Colonic mucosa (tissue), 4 donors: Measurements from ENCODE around the gene FAM9A. TPM values are rescaled to one million over a fixed set of nuclear protein-coding genes. Genes with fewer than 3 reads are reported as not detected.

Experiments
- DNase-seq: peaks from one replicate; pipeline ENCODE4 v3.0.0-alpha.2; 2020
- H3K27ac ChIP-seq: fragments of 200-600 bp; one replicate; pipeline ENCODE4 v1.8.0; 2021
- H3K27me3 ChIP-seq: fragments of 200-600 bp; one replicate; pipeline ENCODE4 v1.8.0; 2021
- H3K36me3 ChIP-seq: fragments of 200-600 bp; one replicate; pipeline ENCODE4 v1.8.0; 2021
- H3K4me1 ChIP-seq: fragments of 200-600 bp; one replicate; pipeline ENCODE4 v1.8.0; 2021; ENCODE audit warnings: mild to moderate bottlenecking
- H3K4me3 ChIP-seq: fragments of 200-600 bp; one replicate; pipeline ENCODE4 v1.8.0; 2021
- H3K9ac ChIP-seq, 2 donors: one replicate each; pipeline ENCODE4 v1.7.0; 2013; ENCODE audit warnings: control low read depth in 2 of 2, low read depth in 2 of 2, low read length in 2 of 2
- H3K9me3 ChIP-seq: fragments of 200-600 bp; one replicate; pipeline ENCODE4 v1.8.0; 2021
- intact Hi-C: fragments of 100-400 bp; cut with DNase I; formaldehyde crosslinking; loops from one replicate; pipeline ENCODE4 v1.14.1; 2022
- total RNA-seq, 2 donors: library from RNA; stranded (reverse); fragmentation: NEBNext Ultra II Directional in 1 of 2; extraction: Animal tissue kit (Norgen Biotek cat#: 25700) in 1 of 2; gene quantifications; one replicate each; pipeline ENCODE4 v1.2.1, GENCODE V29; 2021
- TF ChIP-seq, protein P1 (sequence below): fragments of 200-600 bp; IDR thresholded peaks from one replicate; pipeline ENCODE4 v1.8.0; 2022; ENCODE audit warnings: antibody characterized with exemption, mild to moderate bottlenecking
- donor health status: healthy.
- donor health status: DM: no; HTN: no; CAD: no.
- donor health status: DM: no; HTN: no; CAD: no.

The FAM9A gene
- total RNA-seq, 2 donors from 2014 or later: not detected

GRCh38 chrX:8820910-8821527 is 19.8 kb upstream of the FAM9A start:
- TF ChIP-seq, protein P1, sequence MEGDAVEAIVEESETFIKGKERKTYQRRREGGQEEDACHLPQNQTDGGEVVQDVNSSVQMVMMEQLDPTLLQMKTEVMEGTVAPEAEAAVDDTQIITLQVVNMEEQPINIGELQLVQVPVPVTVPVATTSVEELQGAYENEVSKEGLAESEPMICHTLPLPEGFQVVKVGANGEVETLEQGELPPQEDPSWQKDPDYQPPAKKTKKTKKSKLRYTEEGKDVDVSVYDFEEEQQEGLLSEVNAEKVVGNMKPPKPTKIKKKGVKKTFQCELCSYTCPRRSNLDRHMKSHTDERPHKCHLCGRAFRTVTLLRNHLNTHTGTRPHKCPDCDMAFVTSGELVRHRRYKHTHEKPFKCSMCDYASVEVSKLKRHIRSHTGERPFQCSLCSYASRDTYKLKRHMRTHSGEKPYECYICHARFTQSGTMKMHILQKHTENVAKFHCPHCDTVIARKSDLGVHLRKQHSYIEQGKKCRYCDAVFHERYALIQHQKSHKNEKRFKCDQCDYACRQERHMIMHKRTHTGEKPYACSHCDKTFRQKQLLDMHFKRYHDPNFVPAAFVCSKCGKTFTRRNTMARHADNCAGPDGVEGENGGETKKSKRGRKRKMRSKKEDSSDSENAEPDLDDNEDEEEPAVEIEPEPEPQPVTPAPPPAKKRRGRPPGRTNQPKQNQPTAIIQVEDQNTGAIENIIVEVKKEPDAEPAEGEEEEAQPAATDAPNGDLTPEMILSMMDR: no peak
- Histone ChIP-seq H3K36me3 (no peaks in the 10 kb centered on the region), H3K27ac (no peak overlapping the region), H3K9me3 (no peaks in the 10 kb centered on the region), H3K4me1 (no peaks in the 10 kb centered on the region), H3K4me3 (no peak overlapping the region), H3K9ac (no peak overlapping the region), H3K27me3 (no peaks in the 10 kb centered on the region)
- intact Hi-C loops: loop anchor here (5.0 kb wide), 1 partner anchor 886 kb away; no protein-coding TSS in a partner anchor
- DNase-seq: no peak

DNA sequence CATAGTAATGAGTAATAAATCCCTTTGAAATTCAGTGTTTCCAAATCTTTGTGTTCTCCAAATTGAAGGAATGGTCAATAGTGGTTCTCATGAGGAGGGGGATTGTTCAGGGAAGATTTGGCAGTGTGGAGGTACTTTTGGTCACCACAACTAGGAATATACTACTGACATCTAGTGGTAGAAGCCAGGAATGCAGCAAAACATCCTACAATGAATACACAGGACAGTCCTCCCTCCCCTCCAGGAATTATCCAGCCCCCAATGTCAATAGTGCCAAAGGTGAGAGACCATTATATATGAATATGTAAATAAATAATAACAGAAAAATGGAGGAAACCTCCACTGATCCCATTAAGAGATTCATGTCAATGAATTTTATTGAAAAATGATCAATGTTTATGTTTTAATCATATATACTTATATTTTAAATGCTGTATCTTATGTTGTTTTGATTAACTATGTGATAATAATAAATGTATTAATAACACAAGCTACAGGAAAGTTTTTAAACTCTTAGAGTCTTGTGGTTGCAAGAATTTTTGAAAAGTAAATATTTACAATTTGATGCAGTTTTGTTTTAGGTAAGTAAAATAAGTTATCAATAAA is 14.4 kb upstream of the FAM9A start:
- TF ChIP-seq, protein P1: peak; percentile 72
- no peaks in the 10 kb centered on the region for H3K4me1 ChIP-seq
- no peaks in the 10 kb centered on the region for H3K27me3 ChIP-seq
- intact Hi-C loops: loop anchor here (2.0 kb wide), 1 partner anchor 73 kb away; no protein-coding TSS in a partner anchor
- no peak overlapping the region for H3K27ac ChIP-seq
- no peaks in the 10 kb centered on the region for H3K36me3 ChIP-seq
- H3K9ac ChIP-seq: no peak overlapping the region
- DNase-seq: peak; percentile 42
- no peaks in the 10 kb centered on the region for H3K9me3 ChIP-seq
- no peak overlapping the region for H3K4me3 ChIP-seq

GRCh38 chrX:8813036-8813435 is 11.9 kb upstream of the FAM9A start:
- Histone ChIP-seq H3K4me3 (no peak overlapping the region), H3K27me3 (no peaks in the 10 kb centered on the region), H3K27ac (no peak overlapping the region), H3K4me1 (no peaks in the 10 kb centered on the region), H3K9me3 (no peaks in the 10 kb centered on the region), H3K36me3 (no peaks in the 10 kb centered on the region), H3K9ac (no peak overlapping the region)
- intact Hi-C loops: no loop called here
- TF ChIP-seq, protein P1: no peak
- DNase-seq: no peak

- TF ChIP-seq, protein P1: no peak
- H3K4me1 ChIP-seq: no peaks in the 10 kb centered on the region
- no peak overlapping the region for H3K27ac ChIP-seq
- H3K4me3 ChIP-seq: no peak overlapping the region
- intact Hi-C loops: no loop called here
- H3K36me3 ChIP-seq: no peaks in the 10 kb centered on the region
- no peak for DNase-seq
- H3K27me3 ChIP-seq: no peaks in the 10 kb centered on the region
- H3K9ac ChIP-seq: no peak overlapping the region
- no peaks in the 10 kb centered on the region for H3K9me3 ChIP-seq
Observed at GRCh38 chrX:8811611-8812010, 10.4 kb upstream of the FAM9A start.

- Histone ChIP-seq H3K4me1 (no peaks in the 10 kb centered on the region), H3K36me3 (no peaks in the 10 kb centered on the region), H3K27ac (no peak overlapping the region), H3K4me3 (no peak overlapping the region), H3K9me3 (no peaks in the 10 kb centered on the region), H3K27me3 (no peaks in the 10 kb centered on the region), H3K9ac (no peak overlapping the region)
- TF ChIP-seq, protein P1: no peak
- intact Hi-C loops: no loop called here
- no peak for DNase-seq
Observed at GRCh38 chrX:8808661-8809060, 7.5 kb upstream of the FAM9A start.
